GM19468 (cell line): ENCODE results near the gene ZNF213.
A peak's percentile ranks its signal among the peaks of the same experiment; 100 is the strongest.
"Not testable (repeated sequence)": the region's sequence is repeated elsewhere in the genome, so short reads cannot be mapped to it uniquely, and the experiment has no call there.

Experiments used
- ATAC-seq: cut with Tn5 transposase; IDR thresholded peaks from one replicate; pipeline ENCODE4 v1.9.1; 2021; ENCODE audit warnings: mild to moderate bottlenecking, moderate library complexity, moderate number of reproducible peaks; ENCODE audit not compliant: unreplicated experiment; ENCODE audit errors: extremely low read depth

Gene ZNF213

GRCh38 chr16:3123986-3124886 is 10.6 kb upstream of the ZNF213 start:
- ATAC-seq: peak; percentile 57

GRCh38 chr16:3127745-3128144 is 7.1 kb upstream of the ZNF213 start:
- no peak for ATAC-seq

GRCh38 chr16:3129137-3130131 is 5.4 kb upstream of the ZNF213 start:
- ATAC-seq: no peak

- ATAC-seq: no peak
These were observed 3.0 kb upstream of the ZNF213 start for GRCh38 chr16:3131755-3132377.

- no peak for ATAC-seq
These were observed 985 bp upstream of the ZNF213 start for GRCh38 chr16:3133844-3134243.

- no peak for ATAC-seq
These were observed 392 bp downstream of the ZNF213 start for GRCh38 chr16:3135126-3135715.

GRCh38 chr16:3137267-3137666 is 2.4 kb downstream of the ZNF213 start:
- ATAC-seq: no peak

GRCh38 chr16:3138342-3138741 is 3.5 kb downstream of the ZNF213 start:
- no peak for ATAC-seq

- no peak for ATAC-seq
These were observed 4.1 kb downstream of the ZNF213 start for GRCh38 chr16:3138823-3139426.

- not testable (repeated sequence) for ATAC-seq
These were observed 4.7 kb downstream of the ZNF213 start for GRCh38 chr16:3139561-3139960.

GRCh38 chr16:3140603-3141427 is 6.0 kb downstream of the ZNF213 start:
- no peak for ATAC-seq

- no peak for ATAC-seq
These were observed 7.0 kb downstream of the ZNF213 start for GRCh38 chr16:3141781-3142311.

- no peak for ATAC-seq
These were observed 7.5 kb downstream of the ZNF213 start for GRCh38 chr16:3142327-3142726.

- no peak for ATAC-seq
These were observed 7.9 kb downstream of the ZNF213 start for GRCh38 chr16:3142770-3143169.

- ATAC-seq: no peak
These were observed 8.4 kb downstream of the ZNF213 start for GRCh38 chr16:3143189-3143588.

- no peak for ATAC-seq
These were observed 8.9 kb downstream of the ZNF213 start for GRCh38 chr16:3143598-3144320.

GRCh38 chr16:3144321-3144983 is 9.6 kb downstream of the ZNF213 start:
- no peak for ATAC-seq
